ENCODE results near the gene ARFRP1.

Gene ARFRP1

GRCh38 chr20:63707558-63708300 lies at the start of gene ARFRP1, which contains the start of gene ZGPAT:
ARFRP1 (minus strand) TSS chr20:63707976; CDS start chr20:63707091, 885 bp downstream.
ZGPAT (plus strand) TSS chr20:63708039; CDS start chr20:63708581, 542 bp downstream.
- DNase-seq: peak; percentile 36

GRCh38 chr20:63756648-63756991 lies 48.8 kb upstream of the ARFRP1 start:
- DNase-seq: no peak

- DNase-seq: no peak
Measured at GRCh38 chr20:63755933-63756647, 48.3 kb upstream of the ARFRP1 start.

- no peak for DNase-seq
Measured at GRCh38 chr20:63754008-63754407, 46.2 kb upstream of the ARFRP1 start.

GRCh38 chr20:63753381-63753780 lies 45.6 kb upstream of the ARFRP1 start:
- no peak for DNase-seq

- no peak for DNase-seq
Measured at GRCh38 chr20:63752411-63753101, 44.8 kb upstream of the ARFRP1 start.

- DNase-seq: no peak
Measured at GRCh38 chr20:63751471-63752271, 43.9 kb upstream of the ARFRP1 start.

- DNase-seq: no peak
Measured at GRCh38 chr20:63750807-63751470, 43.2 kb upstream of the ARFRP1 start.

GRCh38 chr20:63749597-63750508 lies 42.1 kb upstream of the ARFRP1 start:
- DNase-seq: no peak

GRCh38 chr20:63748934-63749270 lies 41.1 kb upstream of the ARFRP1 start:
- DNase-seq: no peak

GRCh38 chr20:63748070-63748933 lies 40.5 kb upstream of the ARFRP1 start:
- DNase-seq: no peak

- no peak for DNase-seq
Measured at GRCh38 chr20:63747622-63748069, 39.9 kb upstream of the ARFRP1 start.

GRCh38 chr20:63746751-63747315 lies 39.1 kb upstream of the ARFRP1 start:
- DNase-seq: no peak

- no peak for DNase-seq
Measured at GRCh38 chr20:63745961-63746731, 38.4 kb upstream of the ARFRP1 start.

GRCh38 chr20:63745424-63745805 lies 37.6 kb upstream of the ARFRP1 start:
- no peak for DNase-seq

- no peak for DNase-seq
Measured at GRCh38 chr20:63744574-63745423, 37.0 kb upstream of the ARFRP1 start.

- DNase-seq: no peak
Measured at GRCh38 chr20:63744158-63744557, 36.4 kb upstream of the ARFRP1 start.
